SK-N-SH (cell line): Measurements from ENCODE around the gene ANKRD10.

Experiments used
- CTCF ChIP-seq: fragments of 200-600 bp; sonication (generic); IDR thresholded peaks from 2 replicates; pipeline ENCODE4 v1.6.1; 2017; ENCODE audit warnings: antibody characterized with exemption, mild to moderate bottlenecking, moderate library complexity
- EP300 ChIP-seq, 2 experiments: IDR thresholded peaks; 2 replicates each; pipeline versions ENCODE4 v1.4.0 to v1.6.1; 2012; ENCODE audit warnings: borderline replicate concordance in 1 of 2, low read depth in 1 of 2, low read length in 1 of 2
- FOXM1 ChIP-seq: IDR thresholded peaks from 2 replicates; pipeline ENCODE4 v1.4.0; 2012; ENCODE audit warnings: low read depth, mild to moderate bottlenecking
- MAX ChIP-seq: IDR thresholded peaks from 2 replicates; pipeline ENCODE4 v1.4.0; 2012; ENCODE audit warnings: low read depth
- NFIC ChIP-seq: IDR thresholded peaks from 2 replicates; pipeline ENCODE4 v1.4.0; 2012; ENCODE audit warnings: borderline replicate concordance
- NRF1 ChIP-seq: IDR thresholded peaks from 2 replicates; pipeline ENCODE4 v1.6.1; 2012; ENCODE audit warnings: low read depth, mild to moderate bottlenecking, low read length
- POLR2AphosphoS5 ChIP-seq: IDR thresholded peaks from 2 replicates; pipeline ENCODE4 v1.6.1; 2012; ENCODE audit warnings: low read depth, low read length
- REST ChIP-seq: IDR thresholded peaks from 2 replicates; pipeline ENCODE4 v1.6.1; 2012; ENCODE audit warnings: mild to moderate bottlenecking, low read depth, low read length, moderate library complexity
- TCF12 ChIP-seq: IDR thresholded peaks from 2 replicates; pipeline ENCODE4 v1.4.0; 2012
- USF2 ChIP-seq: fragments of 150-350 bp; IDR thresholded peaks from 2 replicates; pipeline ENCODE4 v1.6.1; 2017; ENCODE audit warnings: antibody characterized with exemption, low read length, low read depth, borderline replicate concordance

- TF ChIP-seq POLR2AphosphoS5 (no peak), MAX (no peak), CTCF (no peak), REST (no peak), EP300 (IDR thresholded peaks at IDR 0.05; ENCODE audit: borderline replicate concordance in 1 of 2, low read depth in 1 of 2, low read length in 1 of 2) (no peak), TCF12 (no peak), NFIC (no peak), USF2 (no peak), NRF1 (no peak), FOXM1 (no peak)
These were observed 84.0 kb downstream of the ANKRD10 start for GRCh38 chr13:110830800-110831371.
